AG04450 (cell line): ENCODE measurements around the gene HOXD4. TPM values are rescaled to one million over a fixed set of nuclear protein-coding genes. Genes with fewer than 3 reads are reported as not detected.

Experiments
- CTCF ChIA-PET: fragments of 300-600, 350-600 bp; formaldehyde crosslinking; extraction: SDS; loops from one replicate; lab custom pipeline; 2022; ENCODE audit warnings: antibody characterized with exemption, inconsistent platforms; lab: Charles Lee
- POLR2A ChIA-PET: fragments of 350-600 bp; formaldehyde crosslinking; extraction: SDS; loops from one replicate; lab custom pipeline; 2021; ENCODE audit warnings: antibody characterized with exemption, inconsistent platforms; lab: Yijun Ruan, JAX
- DNase-seq: peaks from one replicate; pipeline ENCODE4 v3.0.0-alpha.2; 2011; ENCODE audit warnings: low read depth, low spot score
- H3K27ac ChIP-seq: one replicate; pipeline ENCODE4 v1.5.1; 2012; ENCODE audit warnings: low read depth, low read length, control low read depth
- H3K27me3 ChIP-seq: one replicate; pipeline ENCODE4 v1.6.0; 2012; ENCODE audit warnings: low read length; ENCODE audit not compliant: control insufficient read depth, insufficient read depth
- H3K4me3 ChIP-seq: 2 replicates; pipeline ENCODE4 v1.5.1; 2011; ENCODE audit warnings: mild to moderate bottlenecking, low read depth, low read length, control low read depth
- H3K9me3 ChIP-seq: 2 replicates; pipeline ENCODE4 v1.5.1; 2012; ENCODE audit warnings: low read length; ENCODE audit not compliant: control insufficient read depth, insufficient read depth
- polyA plus RNA-seq: library from polyadenylated mRNA; depleted of rRNA; stranded (reverse); fragments of >200 nt; gene quantifications from 2 replicates; pipeline ENCODE4 v1.2.3, GENCODE V29; 2011
- TF ChIP-seq, protein P1 (sequence below): IDR thresholded peaks from 2 replicates; pipeline ENCODE4 v1.5.1; 2011; ENCODE audit warnings: low read depth, low read length, control low read depth, inconsistent platforms

Gene HOXD4
- polyA plus RNA-seq, 1 experiment: not detected

DNA sequence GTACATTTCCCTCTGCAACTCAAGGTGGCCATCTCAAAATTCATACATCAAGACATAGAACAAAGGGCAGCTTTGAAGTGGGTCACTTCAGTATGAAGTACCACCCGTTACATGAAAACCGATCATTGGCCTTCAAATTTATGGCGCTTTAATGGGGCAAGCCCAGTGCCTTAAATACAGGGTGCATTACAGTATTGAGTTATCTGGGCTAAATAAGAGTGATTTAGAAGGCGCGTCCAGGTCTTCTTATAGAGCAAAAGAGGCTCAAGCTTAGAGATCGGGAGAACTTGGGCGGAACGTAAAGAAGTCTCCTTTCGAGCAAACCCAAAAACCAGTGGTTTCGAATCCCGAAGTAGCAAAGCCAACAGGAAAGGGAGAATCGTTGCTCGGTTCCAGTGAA, 12.9 kb downstream of the HOXD4 start:
- TF ChIP-seq, protein P1, sequence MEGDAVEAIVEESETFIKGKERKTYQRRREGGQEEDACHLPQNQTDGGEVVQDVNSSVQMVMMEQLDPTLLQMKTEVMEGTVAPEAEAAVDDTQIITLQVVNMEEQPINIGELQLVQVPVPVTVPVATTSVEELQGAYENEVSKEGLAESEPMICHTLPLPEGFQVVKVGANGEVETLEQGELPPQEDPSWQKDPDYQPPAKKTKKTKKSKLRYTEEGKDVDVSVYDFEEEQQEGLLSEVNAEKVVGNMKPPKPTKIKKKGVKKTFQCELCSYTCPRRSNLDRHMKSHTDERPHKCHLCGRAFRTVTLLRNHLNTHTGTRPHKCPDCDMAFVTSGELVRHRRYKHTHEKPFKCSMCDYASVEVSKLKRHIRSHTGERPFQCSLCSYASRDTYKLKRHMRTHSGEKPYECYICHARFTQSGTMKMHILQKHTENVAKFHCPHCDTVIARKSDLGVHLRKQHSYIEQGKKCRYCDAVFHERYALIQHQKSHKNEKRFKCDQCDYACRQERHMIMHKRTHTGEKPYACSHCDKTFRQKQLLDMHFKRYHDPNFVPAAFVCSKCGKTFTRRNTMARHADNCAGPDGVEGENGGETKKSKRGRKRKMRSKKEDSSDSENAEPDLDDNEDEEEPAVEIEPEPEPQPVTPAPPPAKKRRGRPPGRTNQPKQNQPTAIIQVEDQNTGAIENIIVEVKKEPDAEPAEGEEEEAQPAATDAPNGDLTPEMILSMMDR: no peak
- H3K4me3 ChIP-seq: no peak overlapping the region
- POLR2A ChIA-PET: no interaction called here
- H3K27me3 ChIP-seq: peaks cover 78% of the 10 kb centered on the region
- DNase-seq: no peak
- H3K9me3 ChIP-seq: peaks cover 3% of the 10 kb centered on the region; the same call in 1 of the 2 replicates
- H3K27ac ChIP-seq: no peak overlapping the region
- CTCF ChIA-PET: no interaction called here

DNA sequence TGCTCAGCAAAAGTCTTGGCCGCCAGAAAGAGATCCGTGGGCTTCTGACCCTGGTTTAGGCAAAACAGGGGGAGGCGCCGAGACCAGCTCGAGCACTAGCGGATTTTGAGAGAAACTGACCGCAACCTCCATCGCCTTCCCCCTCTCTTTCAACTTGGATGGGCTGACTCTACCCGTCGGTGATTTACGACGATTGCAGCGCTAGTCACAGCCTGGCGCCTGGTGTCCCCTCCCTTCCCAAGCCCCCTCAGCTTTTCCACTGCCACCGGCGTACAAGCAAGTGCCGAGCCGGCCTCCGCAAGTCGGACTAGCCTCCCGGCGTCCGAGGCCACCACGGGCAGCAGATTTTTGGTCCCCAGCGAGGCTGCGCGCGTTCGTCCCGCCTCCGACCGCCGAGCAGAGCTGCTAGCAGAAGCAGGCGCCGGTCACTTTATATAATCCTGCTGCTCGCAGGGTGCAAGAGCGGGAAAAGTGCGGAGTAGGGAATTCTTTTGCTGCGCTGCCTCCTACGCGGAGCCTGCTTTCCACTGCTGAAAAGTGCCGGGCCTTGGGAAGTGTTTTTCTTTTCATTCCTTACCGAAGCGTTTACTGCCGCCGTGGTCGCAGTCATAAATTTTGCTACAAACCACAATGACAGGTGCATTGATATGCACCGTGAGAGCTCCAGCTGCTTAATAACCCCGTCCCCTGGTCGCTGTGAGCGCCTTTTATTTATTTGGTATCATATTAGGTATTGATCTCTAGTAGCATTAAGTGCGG, 13.4 kb downstream of the HOXD4 start:
- H3K27me3 ChIP-seq: peaks cover 74% of the 10 kb centered on the region
- H3K9me3 ChIP-seq: peaks cover 3% of the 10 kb centered on the region; the same call in 1 of the 2 replicates
- DNase-seq: no peak
- H3K27ac ChIP-seq: no peak overlapping the region
- ChIA-PET POLR2A (no interaction called here), CTCF (no interaction called here)
- TF ChIP-seq, protein P1: no peak
- no peak overlapping the region for H3K4me3 ChIP-seq

DNA sequence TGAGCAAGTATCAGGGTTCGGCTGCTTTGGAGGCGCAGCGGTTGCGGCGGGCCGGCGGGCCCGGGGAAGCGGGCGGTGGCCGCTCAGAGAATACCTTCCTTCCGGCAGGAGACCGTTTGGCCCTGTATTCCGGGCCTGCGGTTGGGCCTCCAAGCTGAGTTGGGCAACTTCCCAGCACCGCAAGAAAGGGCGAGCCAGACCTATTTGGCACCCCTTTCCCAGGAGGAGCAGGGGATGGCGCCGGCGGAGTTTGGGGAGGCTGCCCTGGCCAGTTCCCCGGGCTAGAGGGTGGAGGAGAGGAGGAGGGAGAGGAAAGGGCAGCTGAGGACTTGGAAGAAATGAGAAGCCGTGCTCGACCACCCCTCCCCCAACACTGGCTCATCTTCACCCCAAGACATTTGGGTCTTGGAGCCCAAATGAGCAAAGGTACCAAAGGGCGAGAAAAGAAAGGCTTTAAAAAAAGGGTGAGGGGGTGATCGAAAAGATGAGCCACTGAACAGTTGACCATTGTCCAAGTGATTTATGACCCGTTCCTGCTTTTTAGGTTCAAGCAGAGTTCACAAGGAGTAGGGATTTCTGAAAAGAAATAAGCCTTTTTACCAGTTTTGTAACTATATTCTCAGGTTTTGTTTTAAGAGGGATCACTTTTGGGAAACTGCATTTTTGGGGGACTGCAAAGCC, 14.2 kb downstream of the HOXD4 start:
- CTCF ChIA-PET: no interaction called here
- peaks cover 3% of the 10 kb centered on the region; the same call in 1 of the 2 replicates for H3K9me3 ChIP-seq
- POLR2A ChIA-PET: no interaction called here
- peaks cover 73% of the 10 kb centered on the region for H3K27me3 ChIP-seq
- TF ChIP-seq, protein P1: no peak
- no peak for DNase-seq
- no peak overlapping the region for H3K4me3 ChIP-seq
- no peak overlapping the region for H3K27ac ChIP-seq

DNA sequence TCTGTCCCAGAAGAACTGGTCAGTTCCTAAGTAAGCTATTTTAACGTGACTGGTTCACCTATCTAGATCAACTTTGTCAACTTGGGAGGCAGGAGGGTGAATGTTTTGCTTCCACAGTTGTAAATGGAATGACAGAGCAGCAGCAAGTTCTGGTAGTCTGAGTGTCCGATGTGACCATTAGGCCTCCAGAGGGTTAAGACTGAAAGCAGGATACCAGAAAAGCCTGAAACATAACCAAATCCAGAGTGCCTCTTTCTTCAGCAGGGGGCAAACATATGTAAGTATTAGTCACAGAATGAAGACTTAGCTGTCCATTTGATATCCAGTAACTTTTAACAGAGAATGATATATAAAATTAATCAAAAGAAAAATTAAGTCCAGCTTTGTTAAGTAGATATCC, 14.9 kb downstream of the HOXD4 start:
- H3K4me3 ChIP-seq: no peak overlapping the region
- no peak for DNase-seq
- H3K27me3 ChIP-seq: peaks cover 74% of the 10 kb centered on the region

More for the DNA sequence above, 14.9 kb downstream of the HOXD4 start:
- Histone ChIP-seq H3K9me3 (peaks cover 4% of the 10 kb centered on the region; the same call in 1 of the 2 replicates), H3K27ac (no peak overlapping the region)
- ChIA-PET POLR2A (no interaction called here), CTCF (interaction anchor here (1.1 kb wide), 1 partner anchor 40 kb away, joined by 3 read pairs; no protein-coding TSS in a partner anchor)
- TF ChIP-seq, protein P1: no peak
